ENCODE measurements around the gene ENAH. TPM values are rescaled to one million over a fixed set of nuclear protein-coding genes. Genes with fewer than 3 reads are reported as not detected.
"Not testable (repeated sequence)": the region's sequence is repeated elsewhere in the genome, so short reads cannot be mapped to it uniquely, and the experiment has no call there.

Gene ENAH
- total RNA-seq, 4 donors from 2014 or later, result 8.6 to 42.5 (median 35.9) TPM

GRCh38 chr1:225626698-225627097 lies 26.2 kb downstream of the ENAH start:
- peaks cover 0 to 32% (median 4%) of the 10 kb centered on the region in 3 donors for H3K4me1 ChIP-seq
- no peaks in the 10 kb centered on the region for H3K36me3 ChIP-seq
- no peaks in the 10 kb centered on the region for H3K9me3 ChIP-seq
- no peak for DNase-seq
- TF ChIP-seq, protein P1, sequence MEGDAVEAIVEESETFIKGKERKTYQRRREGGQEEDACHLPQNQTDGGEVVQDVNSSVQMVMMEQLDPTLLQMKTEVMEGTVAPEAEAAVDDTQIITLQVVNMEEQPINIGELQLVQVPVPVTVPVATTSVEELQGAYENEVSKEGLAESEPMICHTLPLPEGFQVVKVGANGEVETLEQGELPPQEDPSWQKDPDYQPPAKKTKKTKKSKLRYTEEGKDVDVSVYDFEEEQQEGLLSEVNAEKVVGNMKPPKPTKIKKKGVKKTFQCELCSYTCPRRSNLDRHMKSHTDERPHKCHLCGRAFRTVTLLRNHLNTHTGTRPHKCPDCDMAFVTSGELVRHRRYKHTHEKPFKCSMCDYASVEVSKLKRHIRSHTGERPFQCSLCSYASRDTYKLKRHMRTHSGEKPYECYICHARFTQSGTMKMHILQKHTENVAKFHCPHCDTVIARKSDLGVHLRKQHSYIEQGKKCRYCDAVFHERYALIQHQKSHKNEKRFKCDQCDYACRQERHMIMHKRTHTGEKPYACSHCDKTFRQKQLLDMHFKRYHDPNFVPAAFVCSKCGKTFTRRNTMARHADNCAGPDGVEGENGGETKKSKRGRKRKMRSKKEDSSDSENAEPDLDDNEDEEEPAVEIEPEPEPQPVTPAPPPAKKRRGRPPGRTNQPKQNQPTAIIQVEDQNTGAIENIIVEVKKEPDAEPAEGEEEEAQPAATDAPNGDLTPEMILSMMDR (IDR thresholded peaks at IDR 0.05), result no peak
- no peak for TF ChIP-seq POLR2A (IDR thresholded peaks at IDR 0.05)
- WGBS, 2 donors, result 65 to 89% methylated on average over 2 of the region's 2 CpGs
- intact Hi-C loops (cut with DNase I), result no loop called here
- H3K27me3 ChIP-seq, result no peaks in the 10 kb centered on the region
- H3K4me3 ChIP-seq, result no peak overlapping the region
- no peak overlapping the region for H3K27ac ChIP-seq

DNA sequence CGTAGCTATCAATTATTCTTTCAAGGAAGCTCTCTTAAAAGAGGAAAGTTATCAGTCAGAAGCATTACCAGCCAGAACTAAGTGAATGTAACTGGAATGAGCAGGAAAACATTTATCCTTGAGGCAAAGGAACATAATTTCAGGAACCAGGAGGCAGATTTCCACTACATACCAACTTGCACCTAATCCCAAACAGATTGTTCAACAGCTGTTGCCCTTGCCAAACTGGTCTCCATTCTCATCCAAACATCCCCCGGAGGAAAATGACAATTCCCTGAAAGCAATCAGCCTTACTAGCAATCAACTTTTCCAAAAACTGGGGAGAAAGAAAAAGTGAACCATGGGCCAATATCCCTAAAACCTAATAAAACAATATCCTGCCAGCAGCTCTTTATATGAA lies 35.0 kb downstream of the ENAH start:
- intact Hi-C loops (cut with DNase I), result no loop called here
- DNase-seq, result no peak
- no peaks in the 10 kb centered on the region for H3K9me3 ChIP-seq
- peaks cover 0 to 22% (median 0%) of the 10 kb centered on the region in 3 donors for H3K4me1 ChIP-seq
- no peaks in the 10 kb centered on the region for H3K36me3 ChIP-seq
- H3K27ac ChIP-seq, result no peak overlapping the region
- H3K4me3 ChIP-seq, result no peak overlapping the region
- WGBS, 2 donors, result 39 to 60% methylated on average over 2 of the region's 2 CpGs
- TF ChIP-seq, protein P1 (IDR thresholded peaks at IDR 0.05), result no peak
- no peak for TF ChIP-seq POLR2A (IDR thresholded peaks at IDR 0.05)
- no peaks in the 10 kb centered on the region for H3K27me3 ChIP-seq

DNA sequence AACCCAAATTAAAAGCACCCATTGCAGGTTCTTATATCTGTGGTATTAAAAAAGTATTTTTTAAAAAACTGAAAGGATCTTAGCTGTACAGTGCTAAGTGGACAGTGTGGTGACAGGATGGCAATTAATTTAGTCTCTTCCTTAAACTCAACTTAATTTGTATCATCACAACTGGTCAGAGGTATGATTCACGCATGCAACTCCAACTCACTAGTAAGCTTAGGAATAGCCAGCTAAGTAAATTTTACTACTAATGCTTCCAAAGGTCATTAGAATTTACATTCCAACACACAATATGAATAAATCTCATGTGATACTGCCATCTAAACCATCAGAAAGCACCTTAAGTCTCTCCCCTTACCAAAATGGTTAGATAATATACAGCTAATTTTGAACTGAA lies 35.4 kb downstream of the ENAH start:
- no peaks in the 10 kb centered on the region for H3K9me3 ChIP-seq
- no peak overlapping the region for H3K4me3 ChIP-seq
- H3K4me1 ChIP-seq, result peaks cover 0 to 25% (median 2%) of the 10 kb centered on the region in 3 donors
- intact Hi-C loops (cut with DNase I), result no loop called here
- no peak for DNase-seq
- TF ChIP-seq POLR2A (IDR thresholded peaks at IDR 0.05), result no peak
- H3K36me3 ChIP-seq, result no peaks in the 10 kb centered on the region
- H3K27me3 ChIP-seq, result no peaks in the 10 kb centered on the region
- H3K27ac ChIP-seq, result no peak overlapping the region
- 65 to 79% methylated on average over 1 of the region's 1 CpG for WGBS, 2 donors

DNA sequence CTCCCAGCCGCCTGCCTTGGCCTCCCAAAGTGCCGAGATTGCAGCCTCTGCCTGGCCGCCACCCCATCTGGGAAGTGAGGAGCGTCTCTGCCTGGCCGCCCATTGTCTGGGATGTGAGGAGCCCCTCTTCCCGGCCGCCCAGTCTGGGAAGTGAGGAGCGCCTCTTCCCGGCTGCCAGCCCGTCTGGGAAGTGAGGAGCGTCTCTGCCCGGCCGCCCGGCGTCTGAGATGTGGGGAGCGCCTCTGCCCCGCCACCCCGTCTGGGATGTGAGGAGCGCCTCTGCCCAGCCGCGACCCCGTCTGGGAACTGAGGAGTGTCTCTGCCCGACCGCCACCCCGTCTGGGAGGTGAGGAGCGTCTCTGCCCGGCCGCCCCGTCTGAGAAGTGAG lies 37.5 kb downstream of the ENAH start:
- DNase-seq; intact Hi-C loops (cut with DNase I); H3K27ac ChIP-seq; H3K36me3 ChIP-seq; H3K4me3 ChIP-seq; H3K27me3 ChIP-seq; H3K9me3 ChIP-seq: not testable (repeated sequence)
- peaks cover 0 to 43% (median 13%) of the 10 kb centered on the region in 3 donors for H3K4me1 ChIP-seq
- no CpG with 5 or more reads among the region's 29 CpGs for WGBS, 2 donors

GRCh38 chr1:225613006-225613405 lies 39.9 kb downstream of the ENAH start:
- H3K36me3 ChIP-seq, result no peaks in the 10 kb centered on the region
- DNase-seq, result no peak
- H3K27ac ChIP-seq, result peak overlapping the region in 3 of 4 donors; percentile 66 to 75 (median 71)
- TF ChIP-seq, protein P1 (IDR thresholded peaks at IDR 0.05), result no peak
- TF ChIP-seq POLR2A (IDR thresholded peaks at IDR 0.05), result no peak
- intact Hi-C loops (cut with DNase I), result no loop called here
- no peaks in the 10 kb centered on the region for H3K27me3 ChIP-seq
- no peaks in the 10 kb centered on the region for H3K9me3 ChIP-seq
- WGBS, 2 donors, result 64 to 72% methylated on average over 3 of the region's 3 CpGs
- H3K4me3 ChIP-seq, result no peak overlapping the region
- peaks cover 0 to 42% (median 13%) of the 10 kb centered on the region in 3 donors for H3K4me1 ChIP-seq

DNA sequence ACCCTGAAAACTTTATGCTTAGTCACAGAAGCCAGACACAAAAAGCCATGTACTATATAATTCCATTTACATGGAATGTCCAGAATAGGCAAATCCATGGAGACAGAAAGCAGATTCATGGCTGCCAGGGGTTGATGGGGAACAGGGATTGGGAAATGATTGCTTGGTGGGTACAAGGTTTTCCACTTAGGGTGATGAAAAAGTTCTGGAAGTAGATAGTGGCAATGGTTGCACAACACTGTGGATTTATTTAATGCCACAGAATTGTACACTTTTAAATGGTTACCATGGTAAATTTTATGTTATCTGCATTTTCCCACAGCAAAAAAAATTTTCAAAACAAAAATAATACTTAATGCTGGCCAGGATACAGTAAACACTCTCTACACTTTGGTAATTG lies 40.6 kb downstream of the ENAH start:
- peak overlapping the region; percentile 41 to 75 (median 68) for H3K27ac ChIP-seq
- H3K36me3 ChIP-seq, result no peaks in the 10 kb centered on the region
- intact Hi-C loops (cut with DNase I), result no loop called here
- H3K9me3 ChIP-seq, result no peaks in the 10 kb centered on the region
- no peak for DNase-seq
- no peak for TF ChIP-seq POLR2A (IDR thresholded peaks at IDR 0.05)
- TF ChIP-seq, protein P1 (IDR thresholded peaks at IDR 0.05), result no peak
- peaks cover 0 to 41% (median 16%) of the 10 kb centered on the region in 3 donors for H3K4me1 ChIP-seq
- no peaks in the 10 kb centered on the region for H3K27me3 ChIP-seq
- peak overlapping the region in 2 of 4 donors; percentile 4 to 18 for H3K4me3 ChIP-seq

Data from esophagus squamous epithelium (tissue), 5 donors.